ENCODE data around the gene HMCN1. TPM values are rescaled to one million over a fixed set of nuclear protein-coding genes. Genes with fewer than 3 reads are reported as not detected.

Gene HMCN1
- total RNA-seq, 6 donors from 2014 or later = 15.7 to 43.3 (median 27.2) TPM

DNA sequence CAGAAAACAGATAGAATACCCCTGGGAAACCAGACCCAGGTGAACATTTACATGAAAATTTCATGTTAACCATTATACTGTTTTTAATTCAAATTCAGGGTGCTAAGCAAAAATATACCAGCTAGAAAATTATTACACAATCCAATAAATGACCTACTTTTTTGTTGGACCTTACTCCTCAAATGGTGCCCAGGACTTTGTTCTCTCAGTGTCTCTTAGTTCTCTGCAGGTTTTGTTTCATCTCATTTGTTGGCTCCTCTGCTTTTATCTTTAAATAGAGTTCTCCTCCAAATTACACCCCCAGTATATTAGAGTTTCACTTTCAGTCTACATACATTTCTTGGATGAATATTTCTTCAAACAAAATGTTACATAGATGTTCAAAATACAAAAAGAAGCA lies 326.0 kb downstream of the HMCN1 start:
- Histone ChIP-seq H3K27ac (no peak overlapping the region), H3K36me3 (no peaks in the 10 kb centered on the region), H3K4me3 (no peak overlapping the region), H3K4me1 (peaks cover 0 to 11% (median 3%) of the 10 kb centered on the region in 4 donors), H3K9me3 (no peaks in the 10 kb centered on the region), H3K27me3 (no peaks in the 10 kb centered on the region)
- TF ChIP-seq POLR2AphosphoS5 (IDR thresholded peaks at IDR 0.05) = no peak
- TF ChIP-seq POLR2A (IDR thresholded peaks at IDR 0.05) = no peak
- no peak for TF ChIP-seq EP300 (IDR thresholded peaks at IDR 0.05)
- TF ChIP-seq CTCF (IDR thresholded peaks at IDR 0.05) = no peak
- DNase-seq (no peak), ATAC-seq (ENCODE audit: low FRiP score in 2 of 2) (no peak)

DNA sequence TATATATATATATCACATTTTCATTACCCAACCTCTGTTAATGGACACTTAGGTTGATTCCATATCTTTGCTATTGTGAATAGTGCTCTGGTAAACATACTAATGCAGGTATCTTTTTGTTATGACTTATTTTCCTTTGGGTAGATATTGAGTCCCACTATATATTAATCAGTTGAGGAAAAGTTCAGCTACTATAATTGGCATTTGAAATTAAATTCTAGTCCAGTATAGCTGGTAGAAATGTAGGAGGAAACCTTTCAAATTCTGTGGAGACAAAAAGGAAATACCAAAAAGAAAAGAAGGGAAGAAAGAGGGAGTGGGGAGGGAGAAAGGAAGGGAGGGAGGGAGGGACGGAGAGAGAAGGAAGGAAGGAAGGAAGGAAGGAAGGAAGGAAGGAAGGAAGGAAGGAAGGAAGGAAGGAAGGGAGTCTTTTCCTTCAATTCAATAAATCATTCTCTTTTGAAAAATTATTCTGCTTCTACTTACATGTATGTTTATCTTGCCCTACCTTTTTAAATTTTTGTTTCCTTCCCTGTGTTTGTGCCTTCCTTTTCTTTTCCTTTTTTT lies 329.0 kb downstream of the HMCN1 start:
- DNase-seq = no peak
- no peak for ATAC-seq (ENCODE audit: low FRiP score in 2 of 2)
- Histone ChIP-seq H3K36me3 (no peaks in the 10 kb centered on the region), H3K27me3 (no peaks in the 10 kb centered on the region), H3K4me3 (no peak overlapping the region), H3K9me3 (no peaks in the 10 kb centered on the region), H3K27ac (no peak overlapping the region), H3K4me1 (peaks cover 0 to 11% (median 3%) of the 10 kb centered on the region in 4 donors)
- 33 to 50% methylated on average over 1 of the region's 1 CpG for WGBS, 2 donors
- TF ChIP-seq POLR2A (IDR thresholded peaks at IDR 0.05) (no peak), POLR2AphosphoS5 (IDR thresholded peaks at IDR 0.05) (no peak), EP300 (IDR thresholded peaks at IDR 0.05) (no peak), CTCF (IDR thresholded peaks at IDR 0.05) (no peak)

DNA sequence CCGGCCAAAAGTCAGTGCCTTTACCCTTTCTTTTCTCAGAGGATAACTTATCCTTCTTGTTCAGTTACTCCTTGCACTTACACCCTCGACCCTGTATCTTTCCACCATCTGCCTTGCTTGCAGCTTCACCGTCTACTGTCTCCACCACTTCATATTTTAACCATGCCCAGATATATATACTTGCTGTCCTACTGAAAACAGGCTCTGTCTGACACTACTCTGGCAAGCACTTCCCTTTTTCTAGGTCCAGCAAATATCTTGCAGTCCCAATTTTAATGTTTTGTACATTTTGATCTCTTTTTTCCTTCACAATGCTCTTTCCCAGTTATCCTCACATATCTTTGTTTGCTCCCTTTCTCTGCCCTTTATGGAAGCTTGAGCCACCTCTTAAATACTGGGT lies 332.2 kb downstream of the HMCN1 start:
- ATAC-seq (ENCODE audit: low FRiP score in 2 of 2) = no peak
- TF ChIP-seq POLR2A (IDR thresholded peaks at IDR 0.05) = no peak
- TF ChIP-seq CTCF (IDR thresholded peaks at IDR 0.05) = no peak
- TF ChIP-seq POLR2AphosphoS5 (IDR thresholded peaks at IDR 0.05) = no peak
- no peak for TF ChIP-seq EP300 (IDR thresholded peaks at IDR 0.05)
- Histone ChIP-seq H3K36me3 (no peaks in the 10 kb centered on the region), H3K9me3 (no peaks in the 10 kb centered on the region), H3K4me1 (no peaks in the 10 kb centered on the region), H3K27me3 (no peaks in the 10 kb centered on the region), H3K4me3 (no peak overlapping the region), H3K27ac (no peak overlapping the region)
- 65 to 78% methylated on average over 3 of the region's 3 CpGs for WGBS, 2 donors
- DNase-seq = no peak

GRCh38 chr1:186073697-186074096 lies 339.5 kb downstream of the HMCN1 start:
- no peak for TF ChIP-seq POLR2AphosphoS5 (IDR thresholded peaks at IDR 0.05)
- TF ChIP-seq EP300 (IDR thresholded peaks at IDR 0.05) = no peak
- TF ChIP-seq POLR2A (IDR thresholded peaks at IDR 0.05) = no peak
- no peak for TF ChIP-seq CTCF (IDR thresholded peaks at IDR 0.05)
- no peak overlapping the region for H3K27ac ChIP-seq

DNA sequence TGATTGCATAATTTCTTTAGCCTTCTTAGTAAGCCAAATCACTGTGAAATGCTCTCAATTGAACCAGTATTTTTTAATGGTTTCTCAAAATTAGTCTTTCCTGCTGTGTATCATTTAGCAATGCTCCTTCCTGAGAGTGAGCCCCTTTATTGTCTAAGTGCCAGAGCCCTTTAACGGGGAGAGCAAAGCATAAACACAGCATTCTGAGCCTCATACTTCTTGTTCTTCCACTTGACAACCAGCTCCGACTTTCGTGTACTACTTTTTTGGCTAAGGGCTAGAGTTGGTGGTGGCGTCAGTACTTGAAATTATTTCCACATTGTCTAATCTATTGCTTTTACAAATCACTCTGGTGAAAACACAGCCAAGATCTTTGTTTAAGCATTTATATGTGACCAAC lies 341.8 kb downstream of the HMCN1 start:
- ATAC-seq (ENCODE audit: low FRiP score in 2 of 2) (peak; percentile 32 to 57), DNase-seq (peak in 1 of 2 donors; percentile 21)
- no peak for TF ChIP-seq POLR2AphosphoS5 (IDR thresholded peaks at IDR 0.05)
- no peak for TF ChIP-seq EP300 (IDR thresholded peaks at IDR 0.05)
- no peak for TF ChIP-seq POLR2A (IDR thresholded peaks at IDR 0.05)
- WGBS, 2 donors = 35 to 38% methylated on average over 4 of the region's 4 CpGs
- H3K27me3 ChIP-seq = no peaks in the 10 kb centered on the region
- H3K9me3 ChIP-seq = no peaks in the 10 kb centered on the region
- H3K27ac ChIP-seq = no peak overlapping the region
- no peaks in the 10 kb centered on the region for H3K36me3 ChIP-seq
- H3K4me3 ChIP-seq = no peak overlapping the region
- H3K4me1 ChIP-seq = peaks cover 0 to 8% (median 0%) of the 10 kb centered on the region in 4 donors

More at GRCh38 chr1:186073697-186074096, 339.5 kb downstream of the HMCN1 start:
- Histone ChIP-seq H3K4me3 (no peak overlapping the region), H3K27me3 (no peaks in the 10 kb centered on the region), H3K36me3 (no peaks in the 10 kb centered on the region), H3K4me1 (peaks cover 0 to 8% (median 0%) of the 10 kb centered on the region in 4 donors), H3K9me3 (no peaks in the 10 kb centered on the region)
- 90 to 95% methylated on average over 1 of the region's 1 CpG for WGBS, 2 donors
- ATAC-seq (ENCODE audit: low FRiP score in 2 of 2) = no peak
- DNase-seq = no peak

Data from upper lobe of left lung (tissue), 6 donors.